Lower leg skin (tissue), 4 donors: Measurements from ENCODE around the gene PHKG2. TPM values are rescaled to one million over a fixed set of nuclear protein-coding genes. Genes with fewer than 3 reads are reported as not detected.

ENCODE experiments used
- DNase-seq, 2 donors: peaks; one replicate each; pipeline ENCODE4 v3.0.0-alpha.2; 2019; ENCODE audit warnings: low spot score in 2 of 2
- H3K4me3 ChIP-seq: fragments of 200-600 bp; sonication (generic); 2 replicates; pipeline ENCODE4 v1.5.1; 2017; ENCODE audit warnings: mild to moderate bottlenecking, low read depth; ENCODE audit not compliant: poor library complexity, severe bottlenecking
- POLR2A ChIP-seq, 2 donors: fragments of 450-650 bp; IDR thresholded peaks; one replicate each; pipeline ENCODE4 v1.6.1; 2016 to 2017; ENCODE audit warnings: antibody characterized with exemption in 2 of 2, mild to moderate bottlenecking in 1 of 2, moderate library complexity in 1 of 2
- WGBS, 2 donors: methylation state at CpG; one replicate each; pipeline ENCODE4 v1.1.5; 2018; 5-methylcytosine and 5-hydroxymethylcytosine counted together
- intact Hi-C: fragments of 100-400 bp; cut with DNase I; formaldehyde crosslinking; loops from one replicate; pipeline ENCODE4 v1.15.0; 2023; ENCODE audit warnings: low total_unique reads
- total RNA-seq, 4 donors: library from RNA; depleted of rRNA; stranded (reverse); fragments of >200 nt; gene quantifications; one replicate each; pipeline ENCODE4 v1.1.0, GENCODE V29; 2016
- TF ChIP-seq, protein P1 (sequence below), 3 donors: fragments of 450-650 bp; IDR thresholded peaks; one replicate each; pipeline ENCODE4 v1.5.1; 2016; ENCODE audit warnings: antibody characterized with exemption in 3 of 3, mild to moderate bottlenecking in 3 of 3, moderate library complexity in 2 of 3

Gene PHKG2
- total RNA-seq, 4 donors from 2014 or later = 20.6 to 39.5 (median 31.5) TPM

DNA sequence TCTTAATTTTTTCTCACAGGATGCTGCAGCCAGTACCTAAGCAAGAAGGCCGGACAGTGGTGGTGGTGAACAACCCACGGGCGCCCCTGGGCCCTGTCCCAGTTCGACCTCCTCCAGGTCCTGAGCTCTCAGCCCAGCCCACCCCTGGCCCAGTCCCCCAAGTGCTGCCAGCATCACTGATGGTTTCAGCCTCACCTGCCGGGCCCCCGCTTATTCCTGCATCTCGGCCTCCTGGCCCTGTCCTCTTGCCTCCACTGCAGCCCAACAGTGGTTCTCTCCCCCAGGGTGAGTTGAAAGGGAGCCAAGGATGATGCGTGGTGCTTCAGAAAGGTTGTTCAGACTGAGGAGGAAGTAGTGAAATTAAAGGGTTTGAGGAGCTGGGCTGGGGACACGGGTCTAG lies 27.5 kb upstream of the PHKG2 start:
- no peak overlapping the region for H3K4me3 ChIP-seq
- 81 to 89% methylated on average over 8 to 9 of the region's 9 CpGs for WGBS, 2 donors
- DNase-seq = no peak
- no peak for TF ChIP-seq POLR2A (IDR thresholded peaks at IDR 0.05)
- intact Hi-C loops = loop anchor here (10.0 kb wide), 1 partner anchor 54 kb away; no protein-coding TSS in a partner anchor

DNA sequence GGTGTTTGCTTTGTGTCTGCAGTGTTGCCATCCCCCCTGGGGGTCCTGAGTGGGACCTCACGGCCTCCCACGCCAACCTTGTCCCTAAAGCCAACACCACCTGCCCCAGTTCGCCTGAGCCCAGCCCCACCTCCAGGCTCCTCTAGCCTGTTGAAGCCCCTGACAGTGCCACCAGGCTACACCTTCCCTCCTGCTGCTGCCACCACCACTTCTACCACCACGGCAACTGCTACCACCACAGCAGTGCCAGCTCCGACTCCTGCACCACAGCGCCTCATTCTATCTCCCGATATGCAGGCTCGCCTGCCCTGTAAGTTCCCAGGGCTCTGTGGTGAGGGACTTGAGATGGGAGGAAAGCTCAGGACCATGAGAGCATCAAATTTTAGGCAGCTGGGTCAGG lies 27.1 kb upstream of the PHKG2 start:
- intact Hi-C loops = loop anchor here (10.0 kb wide), 1 partner anchor 54 kb away; no protein-coding TSS in a partner anchor
- DNase-seq = no peak
- TF ChIP-seq, protein P1, sequence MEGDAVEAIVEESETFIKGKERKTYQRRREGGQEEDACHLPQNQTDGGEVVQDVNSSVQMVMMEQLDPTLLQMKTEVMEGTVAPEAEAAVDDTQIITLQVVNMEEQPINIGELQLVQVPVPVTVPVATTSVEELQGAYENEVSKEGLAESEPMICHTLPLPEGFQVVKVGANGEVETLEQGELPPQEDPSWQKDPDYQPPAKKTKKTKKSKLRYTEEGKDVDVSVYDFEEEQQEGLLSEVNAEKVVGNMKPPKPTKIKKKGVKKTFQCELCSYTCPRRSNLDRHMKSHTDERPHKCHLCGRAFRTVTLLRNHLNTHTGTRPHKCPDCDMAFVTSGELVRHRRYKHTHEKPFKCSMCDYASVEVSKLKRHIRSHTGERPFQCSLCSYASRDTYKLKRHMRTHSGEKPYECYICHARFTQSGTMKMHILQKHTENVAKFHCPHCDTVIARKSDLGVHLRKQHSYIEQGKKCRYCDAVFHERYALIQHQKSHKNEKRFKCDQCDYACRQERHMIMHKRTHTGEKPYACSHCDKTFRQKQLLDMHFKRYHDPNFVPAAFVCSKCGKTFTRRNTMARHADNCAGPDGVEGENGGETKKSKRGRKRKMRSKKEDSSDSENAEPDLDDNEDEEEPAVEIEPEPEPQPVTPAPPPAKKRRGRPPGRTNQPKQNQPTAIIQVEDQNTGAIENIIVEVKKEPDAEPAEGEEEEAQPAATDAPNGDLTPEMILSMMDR (IDR thresholded peaks at IDR 0.05) = no peak
- no peak for TF ChIP-seq POLR2A (IDR thresholded peaks at IDR 0.05)
- no peak overlapping the region for H3K4me3 ChIP-seq
- 94 to 95% methylated on average over 8 of the region's 8 CpGs for WGBS, 2 donors

DNA sequence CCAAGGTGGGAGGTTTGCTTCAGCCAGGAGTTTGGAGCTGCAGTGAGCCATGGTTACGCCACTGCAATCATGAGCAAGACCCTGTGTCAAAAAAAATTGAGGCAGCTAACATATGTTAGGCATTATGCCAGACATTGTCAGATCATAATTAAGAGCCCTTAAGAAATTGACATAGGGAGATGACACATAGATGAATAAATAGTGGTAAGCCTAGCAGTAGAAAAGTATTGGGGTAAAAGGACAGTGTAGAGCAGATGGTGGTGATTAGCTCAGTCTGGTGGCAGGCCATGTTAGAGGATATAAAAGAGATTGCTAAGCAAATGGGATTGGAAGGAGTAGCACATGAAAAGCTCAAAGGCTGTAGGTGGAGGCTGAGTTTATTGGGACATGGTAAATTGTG lies 26.6 kb upstream of the PHKG2 start:
- WGBS, 2 donors = 100% methylated on average over 1 of the region's 1 CpG
- TF ChIP-seq, protein P1 (IDR thresholded peaks at IDR 0.05) = no peak
- no peak for TF ChIP-seq POLR2A (IDR thresholded peaks at IDR 0.05)
- no peak for DNase-seq
- no peak overlapping the region for H3K4me3 ChIP-seq
- intact Hi-C loops = loop anchor here (10.0 kb wide), 1 partner anchor 53 kb away; no protein-coding TSS in a partner anchor

DNA sequence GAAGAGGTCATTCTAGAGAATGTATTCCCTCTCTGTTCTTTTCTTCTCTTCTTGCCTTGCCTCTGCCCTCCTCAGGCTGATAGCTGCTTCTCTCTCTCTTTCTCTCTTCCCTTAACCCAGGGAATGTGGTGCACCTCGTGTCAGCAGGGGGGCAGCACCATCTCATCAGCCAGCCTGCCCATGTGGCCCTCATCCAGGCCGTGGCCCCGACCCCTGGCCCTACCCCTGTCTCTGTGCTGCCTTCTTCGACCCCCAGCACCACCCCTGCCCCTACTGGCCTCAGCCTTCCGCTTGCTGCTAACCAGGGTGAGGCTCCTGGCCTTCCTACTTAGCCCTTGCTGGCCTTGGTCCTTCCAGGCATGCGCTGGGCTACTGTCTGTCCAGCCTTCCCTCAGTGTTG lies 25.8 kb upstream of the PHKG2 start:
- DNase-seq = no peak
- no peak overlapping the region for H3K4me3 ChIP-seq
- WGBS, 2 donors = 70 to 82% methylated on average over 6 of the region's 6 CpGs
- TF ChIP-seq, protein P1 (IDR thresholded peaks at IDR 0.05) = no peak
- no peak for TF ChIP-seq POLR2A (IDR thresholded peaks at IDR 0.05)
- intact Hi-C loops = loop anchor here (10.0 kb wide), 1 partner anchor 52 kb away; no protein-coding TSS in a partner anchor

DNA sequence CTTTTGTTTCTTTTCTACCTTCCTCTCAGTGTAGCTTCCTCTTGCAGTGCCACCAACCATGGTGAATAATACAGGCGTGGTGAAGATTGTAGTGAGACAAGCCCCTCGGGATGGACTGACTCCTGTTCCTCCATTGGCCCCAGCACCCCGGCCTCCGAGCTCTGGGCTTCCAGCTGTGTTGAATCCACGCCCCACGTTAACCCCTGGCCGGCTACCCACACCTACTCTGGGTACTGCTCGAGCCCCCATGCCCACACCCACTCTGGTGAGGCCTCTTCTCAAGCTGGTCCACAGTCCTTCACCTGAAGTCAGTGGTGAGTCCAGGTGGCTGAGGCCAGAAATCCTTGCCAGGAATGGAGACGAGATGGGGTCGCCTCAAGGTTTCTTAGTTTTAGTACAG lies 25.3 kb upstream of the PHKG2 start:
- no peak for DNase-seq
- H3K4me3 ChIP-seq = no peak overlapping the region
- TF ChIP-seq POLR2A (IDR thresholded peaks at IDR 0.05) = no peak
- TF ChIP-seq, protein P1 (IDR thresholded peaks at IDR 0.05) = no peak
- intact Hi-C loops = loop anchor here (10.0 kb wide), 1 partner anchor 52 kb away; no protein-coding TSS in a partner anchor
- 90 to 92% methylated on average over 10 of the region's 10 CpGs for WGBS, 2 donors

DNA sequence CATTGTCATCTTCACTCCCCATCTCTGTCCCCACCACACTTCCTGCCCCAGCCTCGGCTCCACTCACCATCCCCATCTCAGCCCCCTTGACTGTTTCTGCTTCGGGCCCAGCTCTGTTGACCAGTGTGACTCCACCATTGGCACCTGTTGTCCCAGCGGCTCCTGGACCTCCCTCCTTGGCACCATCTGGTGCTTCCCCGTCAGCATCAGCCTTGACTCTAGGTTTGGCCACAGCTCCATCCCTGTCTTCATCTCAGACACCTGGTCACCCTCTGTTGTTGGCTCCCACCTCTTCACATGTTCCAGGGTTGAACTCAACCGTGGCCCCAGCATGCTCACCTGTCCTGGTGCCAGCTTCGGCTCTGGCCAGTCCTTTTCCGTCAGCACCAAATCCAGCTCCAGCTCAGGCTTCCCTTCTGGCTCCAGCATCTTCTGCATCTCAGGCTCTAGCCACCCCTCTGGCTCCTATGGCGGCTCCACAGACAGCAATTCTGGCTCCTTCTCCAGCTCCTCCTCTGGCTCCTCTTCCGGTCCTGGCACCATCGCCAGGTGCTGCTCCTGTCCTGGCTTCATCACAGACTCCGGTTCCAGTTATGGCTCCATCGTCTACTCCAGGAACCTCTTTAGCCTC lies 24.4 kb upstream of the PHKG2 start:
- intact Hi-C loops = loop anchor here (10.0 kb wide), 1 partner anchor 51 kb away; no protein-coding TSS in a partner anchor
- H3K4me3 ChIP-seq = no peak overlapping the region
- TF ChIP-seq, protein P1 (IDR thresholded peaks at IDR 0.05) = no peak
- no peak for TF ChIP-seq POLR2A (IDR thresholded peaks at IDR 0.05)
- no peak for DNase-seq
- WGBS, 2 donors = 88 to 89% methylated on average over 12 of the region's 12 CpGs
